CD14-positive monocyte (primary cell): ENCODE measurements around the gene MAP4K3. TPM values are rescaled to one million over a fixed set of nuclear protein-coding genes. Genes with fewer than 3 reads are reported as not detected.
A peak's percentile ranks its signal among the peaks of the same experiment; 100 is the strongest.

Experiments used
- DNase-seq, 3 donors: peaks; one replicate each; pipeline ENCODE4 v3.0.0-alpha.2; 2011 to 2022
- H2AFZ ChIP-seq: 2 replicates; pipeline ENCODE4 v1.6.0; 2012; ENCODE audit warnings: mild to moderate bottlenecking, low read depth, low read length, inconsistent platforms; ENCODE audit not compliant: insufficient read depth, poor library complexity, severe bottlenecking
- H3K27ac ChIP-seq, 2 donors: 1 replicate in 1 of 2; 2 replicates in 1 of 2; pipeline ENCODE4 v1.5.1; 2012 to 2013; ENCODE audit warnings: low read length in 2 of 2, control low read depth in 1 of 2, inconsistent platforms in 1 of 2, low read depth in 1 of 2, mild to moderate bottlenecking in 1 of 2
- H3K27me3 ChIP-seq, 2 donors: one replicate each; pipeline versions ENCODE4 v1.6.0 to v1.6.1; 2011 to 2013; ENCODE audit warnings: low read length in 2 of 2; ENCODE audit not compliant: control insufficient read depth in 2 of 2, insufficient read depth in 2 of 2
- H3K36me3 ChIP-seq, 2 donors: replicated peaks in 1 of 2; 1 replicate in 1 of 2; 2 replicates in 1 of 2; pipeline versions ENCODE4 v1.5.1 to v1.6.1; 2012 to 2013; ENCODE audit warnings: low read length in 2 of 2, control low read depth in 1 of 2, inconsistent platforms in 1 of 2, mild to moderate bottlenecking in 1 of 2; ENCODE audit not compliant: insufficient read depth in 2 of 2, control insufficient read depth in 1 of 2
- H3K4me1 ChIP-seq, 2 donors: 1 replicate in 1 of 2; 2 replicates in 1 of 2; pipeline versions ENCODE4 v1.5.1 to v1.6.1; 2012 to 2013; ENCODE audit warnings: low read length in 2 of 2, control low read depth in 1 of 2, inconsistent platforms in 1 of 2, mild to moderate bottlenecking in 1 of 2, moderate library complexity in 1 of 2; ENCODE audit not compliant: insufficient read depth in 2 of 2, control insufficient read depth in 1 of 2
- H3K4me2 ChIP-seq: replicated peaks from 2 replicates; pipeline ENCODE3; 2012; ENCODE audit warnings: low read length, moderate library complexity, mild to moderate bottlenecking; ENCODE audit not compliant: poor library complexity, severe bottlenecking; ENCODE audit errors: extremely low read depth
- H3K4me3 ChIP-seq, 3 experiments: fragments of 200-600 bp in 1 of 3; sonication (generic) in 1 of 3; replicated peaks in 1 of 3; 1 replicate in 2 of 3; 2 replicates in 1 of 3; pipeline ENCODE4 v1.5.1; 2011 to 2013; ENCODE audit warnings: low read length in 3 of 3, mild to moderate bottlenecking in 3 of 3, control low read depth in 2 of 3, low read depth in 2 of 3, inconsistent platforms in 1 of 3, moderate library complexity in 1 of 3
- H3K79me2 ChIP-seq: 2 replicates; pipeline ENCODE4 v1.6.0; 2012; ENCODE audit warnings: mild to moderate bottlenecking, control low read depth, inconsistent platforms, low read length, moderate library complexity; ENCODE audit not compliant: insufficient read depth
- H3K9ac ChIP-seq: 2 replicates; pipeline ENCODE4 v1.6.0; 2017; ENCODE audit warnings: low read length, mild to moderate bottlenecking; ENCODE audit not compliant: insufficient read depth, poor library complexity, severe bottlenecking
- H3K9me3 ChIP-seq, 2 donors: replicated peaks in 1 of 2; 1 replicate in 1 of 2; 2 replicates in 1 of 2; pipeline versions ENCODE4 v1.5.1 to v1.6.1; 2012 to 2013; ENCODE audit warnings: low read length in 2 of 2, control low read depth in 1 of 2; ENCODE audit not compliant: control insufficient read depth in 1 of 2, insufficient read depth in 1 of 2
- H4K20me1 ChIP-seq: 2 replicates; pipeline ENCODE4 v1.6.0; 2012; ENCODE audit warnings: mild to moderate bottlenecking, low read length, control low read depth, moderate library complexity; ENCODE audit not compliant: insufficient read depth
- H3K27ac Mint-ChIP-seq, 7 donors: one replicate each; pipeline ENCODE4 v1.8.0; 2020; ENCODE audit warnings: mild to moderate bottlenecking in 7 of 7, mixed read lengths in 7 of 7, moderate library complexity in 6 of 7, inconsistent platforms in 2 of 7
- H3K27me3 Mint-ChIP-seq, 3 donors: one replicate each; pipeline ENCODE4 v1.8.0; 2021 to 2022; ENCODE audit warnings: low read depth in 3 of 3, mild to moderate bottlenecking in 3 of 3, mixed read lengths in 3 of 3, moderate library complexity in 3 of 3, inconsistent platforms in 1 of 3
- H3K36me3 Mint-ChIP-seq, 2 donors: one replicate each; pipeline ENCODE4 v1.8.0; 2020; ENCODE audit warnings: mixed read lengths in 2 of 2, inconsistent platforms in 1 of 2, mild to moderate bottlenecking in 1 of 2
- H3K4me1 Mint-ChIP-seq: one replicate; pipeline ENCODE4 v1.8.0; 2020; ENCODE audit warnings: mild to moderate bottlenecking, mixed read lengths
- H3K4me3 Mint-ChIP-seq, 2 donors: one replicate each; pipeline ENCODE4 v1.8.0; 2020; ENCODE audit warnings: mild to moderate bottlenecking in 2 of 2, mixed read lengths in 2 of 2, moderate library complexity in 1 of 2
- H3K9me3 Mint-ChIP-seq, 7 donors: one replicate each; pipeline ENCODE4 v1.8.0; 2020 to 2022; ENCODE audit warnings: mixed read lengths in 7 of 7, mild to moderate bottlenecking in 6 of 7, moderate library complexity in 6 of 7, inconsistent platforms in 2 of 7
- WGBS: methylation state at CpG from one replicate; pipeline ENCODE4 v1.1.5; 2013; ENCODE audit warnings: missing lambda C conversion rate; ENCODE audit not compliant: insufficient coverage; 5-methylcytosine and 5-hydroxymethylcytosine counted together
- intact Hi-C, 2 donors: fragments of 100-400 bp; cut with micrococcal nuclease; formaldehyde crosslinking; loops; one replicate each; pipeline versions ENCODE4 v1.15.0 to v1.15.1; 2023
- polyA plus RNA-seq, 3 donors: library from polyadenylated mRNA; depleted of rRNA in 1 of 3; unstranded in 2 of 3; stranded (reverse) in 1 of 3; fragments of 300-500 nt in 2 of 3; fragments of >200 nt in 1 of 3; fragmentation: Illumina TruSeq in 2 of 3; gene quantifications; 1 replicate in 2 of 3; 2 replicates in 1 of 3; pipeline ENCODE4 v1.2.3, GENCODE V29; 2012 to 2021
- TF ChIP-seq, protein P1 (sequence below): fragments of 200-600 bp; IDR thresholded peaks from one replicate; pipeline ENCODE4 v1.8.0; 2022; ENCODE audit warnings: antibody characterized with exemption, mild to moderate bottlenecking

MAP4K3 gene
- polyA plus RNA-seq, 3 donors: 1.0 to 8.0 (median 4.0) TPM

- no peaks in the 10 kb centered on the region for H3K79me2 ChIP-seq
- Mint-ChIP-seq H3K36me3 (peaks cover 22 to 25% of the 10 kb centered on the region in 2 donors), H3K27me3 (peaks cover 0 to 1% (median 0%) of the 10 kb centered on the region in 3 donors), H3K9me3 (peaks cover 5 to 15% (median 8%) of the 10 kb centered on the region in 7 donors), H3K4me1 (no peaks in the 10 kb centered on the region), H3K4me3 (no peak overlapping the region), H3K27ac (no peak overlapping the region)
- no peaks in the 10 kb centered on the region for H3K4me1 ChIP-seq
- no peak overlapping the region for H3K4me3 ChIP-seq
- H3K9me3 ChIP-seq: peaks cover 0 to 6% of the 10 kb centered on the region in 2 donors
- DNase-seq: no peak
- H3K9ac ChIP-seq: no peak overlapping the region
- peaks cover 0 to 14% of the 10 kb centered on the region in 2 donors for H3K36me3 ChIP-seq
- TF ChIP-seq, protein P1, sequence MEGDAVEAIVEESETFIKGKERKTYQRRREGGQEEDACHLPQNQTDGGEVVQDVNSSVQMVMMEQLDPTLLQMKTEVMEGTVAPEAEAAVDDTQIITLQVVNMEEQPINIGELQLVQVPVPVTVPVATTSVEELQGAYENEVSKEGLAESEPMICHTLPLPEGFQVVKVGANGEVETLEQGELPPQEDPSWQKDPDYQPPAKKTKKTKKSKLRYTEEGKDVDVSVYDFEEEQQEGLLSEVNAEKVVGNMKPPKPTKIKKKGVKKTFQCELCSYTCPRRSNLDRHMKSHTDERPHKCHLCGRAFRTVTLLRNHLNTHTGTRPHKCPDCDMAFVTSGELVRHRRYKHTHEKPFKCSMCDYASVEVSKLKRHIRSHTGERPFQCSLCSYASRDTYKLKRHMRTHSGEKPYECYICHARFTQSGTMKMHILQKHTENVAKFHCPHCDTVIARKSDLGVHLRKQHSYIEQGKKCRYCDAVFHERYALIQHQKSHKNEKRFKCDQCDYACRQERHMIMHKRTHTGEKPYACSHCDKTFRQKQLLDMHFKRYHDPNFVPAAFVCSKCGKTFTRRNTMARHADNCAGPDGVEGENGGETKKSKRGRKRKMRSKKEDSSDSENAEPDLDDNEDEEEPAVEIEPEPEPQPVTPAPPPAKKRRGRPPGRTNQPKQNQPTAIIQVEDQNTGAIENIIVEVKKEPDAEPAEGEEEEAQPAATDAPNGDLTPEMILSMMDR: no peak
- H4K20me1 ChIP-seq: no peaks in the 10 kb centered on the region
- intact Hi-C loops: loop anchor here in 1 of 2 donors (10.0 kb wide), 1 partner anchor 365 kb away; no protein-coding TSS in a partner anchor
- H3K4me2 ChIP-seq: no peak overlapping the region
- no peaks in the 10 kb centered on the region for H3K27me3 ChIP-seq
- H2AFZ ChIP-seq: no peak overlapping the region
- no peak overlapping the region for H3K27ac ChIP-seq
- no CpG with 5 or more reads among the region's 2 CpGs for WGBS
Measured at GRCh38 chr2:39370101-39370500, 67.0 kb downstream of the MAP4K3 start.

GRCh38 chr2:39368846-39369245 is 68.2 kb downstream of the MAP4K3 start:
- peaks cover 15 to 19% of the 10 kb centered on the region in 2 donors for H3K36me3 Mint-ChIP-seq
- H3K27ac ChIP-seq: no peak overlapping the region
- H3K79me2 ChIP-seq: no peaks in the 10 kb centered on the region
- peaks cover 0 to 1% (median 0%) of the 10 kb centered on the region in 3 donors for H3K27me3 Mint-ChIP-seq
- H4K20me1 ChIP-seq: no peaks in the 10 kb centered on the region
- H3K9me3 Mint-ChIP-seq: peaks cover 5 to 11% (median 8%) of the 10 kb centered on the region in 7 donors
- H3K4me3 ChIP-seq: no peak overlapping the region
- no peak overlapping the region for H2AFZ ChIP-seq
- H3K36me3 ChIP-seq: peaks cover 0 to 8% of the 10 kb centered on the region in 2 donors
- intact Hi-C loops: no loop called here
- no peak overlapping the region for H3K9ac ChIP-seq
- WGBS: 40% methylated on average over 2 of the region's 3 CpGs
- H3K4me2 ChIP-seq: no peak overlapping the region
- no peaks in the 10 kb centered on the region for H3K27me3 ChIP-seq
- H3K27ac Mint-ChIP-seq: peak overlapping the region in 1 of 7 donors; percentile 45
- peaks cover 0 to 4% of the 10 kb centered on the region in 2 donors for H3K9me3 ChIP-seq
- no peaks in the 10 kb centered on the region for H3K4me1 ChIP-seq
- TF ChIP-seq, protein P1: no peak
- no peak for DNase-seq
- no peak overlapping the region for H3K4me3 Mint-ChIP-seq
- H3K4me1 Mint-ChIP-seq: no peaks in the 10 kb centered on the region
